ENCODE measurements around the gene OR13C9.
"Not testable (repeated sequence)": the region's sequence is repeated elsewhere in the genome, so short reads cannot be mapped to it uniquely, and the experiment has no call there.

The OR13C9 gene

GRCh38 chr9:104606152-104606551, 11.9 kb downstream of the OR13C9 start:
- DNase-seq (ENCODE audit: low spot score) = no peak
- TF ChIP-seq, protein P1, sequence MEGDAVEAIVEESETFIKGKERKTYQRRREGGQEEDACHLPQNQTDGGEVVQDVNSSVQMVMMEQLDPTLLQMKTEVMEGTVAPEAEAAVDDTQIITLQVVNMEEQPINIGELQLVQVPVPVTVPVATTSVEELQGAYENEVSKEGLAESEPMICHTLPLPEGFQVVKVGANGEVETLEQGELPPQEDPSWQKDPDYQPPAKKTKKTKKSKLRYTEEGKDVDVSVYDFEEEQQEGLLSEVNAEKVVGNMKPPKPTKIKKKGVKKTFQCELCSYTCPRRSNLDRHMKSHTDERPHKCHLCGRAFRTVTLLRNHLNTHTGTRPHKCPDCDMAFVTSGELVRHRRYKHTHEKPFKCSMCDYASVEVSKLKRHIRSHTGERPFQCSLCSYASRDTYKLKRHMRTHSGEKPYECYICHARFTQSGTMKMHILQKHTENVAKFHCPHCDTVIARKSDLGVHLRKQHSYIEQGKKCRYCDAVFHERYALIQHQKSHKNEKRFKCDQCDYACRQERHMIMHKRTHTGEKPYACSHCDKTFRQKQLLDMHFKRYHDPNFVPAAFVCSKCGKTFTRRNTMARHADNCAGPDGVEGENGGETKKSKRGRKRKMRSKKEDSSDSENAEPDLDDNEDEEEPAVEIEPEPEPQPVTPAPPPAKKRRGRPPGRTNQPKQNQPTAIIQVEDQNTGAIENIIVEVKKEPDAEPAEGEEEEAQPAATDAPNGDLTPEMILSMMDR (IDR thresholded peaks at IDR 0.05; ENCODE audit: extremely low read depth, missing control alignments) = no peak

- not testable (repeated sequence) for DNase-seq (ENCODE audit: low spot score)
Observed at GRCh38 chr9:104605527-104605926, 12.5 kb downstream of the OR13C9 start, which contains the start of gene OR13C2. Gene OR13C2 (minus strand): TSS chr9:104605627. CDS start chr9:104605627, 0 bp downstream.

DNA sequence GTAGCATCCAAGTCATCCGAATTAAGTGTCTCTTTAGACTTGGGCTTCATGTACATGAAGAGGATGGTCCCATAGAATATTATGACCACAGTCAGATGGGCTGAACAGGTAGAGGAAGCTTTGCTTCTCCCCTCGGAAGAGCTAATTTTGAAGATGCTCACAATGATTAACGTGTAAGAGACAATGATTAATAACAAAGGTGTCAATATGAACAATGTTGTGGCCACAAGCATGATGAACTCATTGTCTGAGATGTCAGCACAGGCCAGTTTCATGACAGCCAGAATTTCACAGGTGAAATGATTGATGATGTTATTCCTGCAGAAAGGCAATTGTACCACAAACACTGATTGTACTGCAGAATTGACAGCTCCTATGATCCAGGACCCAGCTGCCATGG, 13.2 kb downstream of the OR13C9 start:
- TF ChIP-seq, protein P1 (IDR thresholded peaks at IDR 0.05; ENCODE audit: extremely low read depth, missing control alignments) = no peak
- no peak for DNase-seq (ENCODE audit: low spot score)

- DNase-seq (ENCODE audit: low spot score) = not testable (repeated sequence)
Observed at GRCh38 chr9:104599313-104599712, 18.7 kb downstream of the OR13C9 start, which contains the start of gene OR13C5. Gene OR13C5 (minus strand): TSS chr9:104599413. CDS start chr9:104599413, 0 bp downstream.

DNA sequence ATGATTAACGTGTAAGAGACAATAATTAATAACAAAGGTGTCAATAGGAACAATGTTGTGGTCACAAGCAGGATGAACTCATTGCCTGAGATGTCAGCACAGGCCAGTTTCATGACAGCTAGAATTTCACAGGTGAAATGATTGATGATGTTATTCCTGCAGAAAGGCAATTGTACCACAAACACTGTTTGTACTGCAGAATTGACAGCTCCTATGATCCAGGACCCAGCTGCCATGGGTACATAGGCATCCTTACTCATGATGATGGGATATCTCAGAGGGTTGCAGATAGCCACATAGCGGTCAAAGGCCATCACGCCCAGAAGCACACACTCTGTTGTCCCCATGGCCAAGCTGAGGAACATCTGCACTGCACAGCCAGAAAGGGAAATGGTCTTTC, 19.3 kb downstream of the OR13C9 start:
- not testable (repeated sequence) for DNase-seq (ENCODE audit: low spot score)

GRCh38 chr9:104589626-104590025, 28.4 kb downstream of the OR13C9 start:
- TF ChIP-seq, protein P1 (IDR thresholded peaks at IDR 0.05; ENCODE audit: extremely low read depth, missing control alignments) = no peak

DNA sequence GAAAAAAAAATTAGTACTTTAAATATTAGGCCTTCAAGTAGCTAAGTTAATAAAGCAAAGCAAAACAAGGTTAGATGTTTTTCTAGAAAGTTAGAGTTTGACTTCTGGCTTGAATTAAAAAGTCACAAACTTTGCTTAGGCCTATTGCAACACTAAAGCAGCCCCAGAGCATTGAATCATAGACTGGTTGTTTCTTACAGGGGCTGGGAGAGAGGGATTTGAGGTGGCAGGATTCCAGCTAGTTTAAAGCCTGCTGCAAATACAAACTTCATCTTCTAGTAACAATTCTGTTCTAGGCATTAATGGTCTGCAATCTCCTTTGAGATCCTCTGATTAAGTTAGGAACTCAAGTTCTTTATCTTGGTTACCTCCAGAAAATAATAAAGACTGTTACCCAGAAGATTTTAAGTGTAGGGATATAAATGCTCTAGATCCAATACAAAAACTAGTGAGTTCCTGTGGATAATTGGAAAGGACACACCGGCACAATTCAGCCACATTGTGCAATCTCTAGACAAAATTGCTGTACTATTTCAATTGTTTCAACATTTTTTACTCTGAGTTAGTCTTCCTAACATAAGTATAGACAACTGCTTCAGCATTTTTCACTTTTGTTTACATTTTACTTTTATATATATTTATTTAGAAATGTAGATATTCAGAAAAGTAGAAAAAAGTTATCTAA, 31.4 kb downstream of the OR13C9 start:
- TF ChIP-seq, protein P1 (IDR thresholded peaks at IDR 0.05; ENCODE audit: extremely low read depth, missing control alignments) = no peak
- no peak for DNase-seq (ENCODE audit: low spot score)

More at GRCh38 chr9:104589626-104590025, 28.4 kb downstream of the OR13C9 start:
- DNase-seq (ENCODE audit: low spot score) = no peak

- TF ChIP-seq, protein P1 (IDR thresholded peaks at IDR 0.05; ENCODE audit: extremely low read depth, missing control alignments) = no peak
Observed at GRCh38 chr9:104580562-104580961, 37.4 kb downstream of the OR13C9 start.

DNA sequence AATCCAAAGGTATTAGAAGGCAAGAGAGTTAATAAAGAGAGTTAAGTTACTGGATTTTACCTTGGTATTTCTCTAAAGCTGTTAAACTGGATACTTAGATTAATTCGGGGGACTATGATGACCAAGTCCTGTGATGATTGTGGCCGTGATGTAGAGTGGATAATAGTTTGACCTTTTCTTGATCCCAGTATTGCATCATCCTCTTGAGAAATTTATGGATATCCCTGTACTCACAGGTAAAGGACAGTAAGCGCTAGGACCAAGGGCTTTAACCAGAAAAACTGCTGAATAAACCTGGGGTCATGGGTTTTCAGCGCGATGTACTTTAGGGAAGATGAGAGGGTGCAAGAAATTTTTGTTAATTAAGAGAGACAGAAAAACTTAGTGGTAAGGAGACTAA, 40.7 kb downstream of the OR13C9 start:
- no peak for DNase-seq (ENCODE audit: low spot score)
- TF ChIP-seq, protein P1 (IDR thresholded peaks at IDR 0.05; ENCODE audit: extremely low read depth, missing control alignments) = no peak

More at GRCh38 chr9:104580562-104580961, 37.4 kb downstream of the OR13C9 start:
- no peak for DNase-seq (ENCODE audit: low spot score)

All from GM20000 (cell line).